ENCODE measurements around the gene ARHGAP20.

Gene ARHGAP20

GRCh38 chr11:110600322-110600721 is 111.9 kb downstream of the ARHGAP20 start:
- no peak for DNase-seq

- no peak for DNase-seq
Measured at GRCh38 chr11:110599207-110599606, 113.0 kb downstream of the ARHGAP20 start.

- DNase-seq: no peak
Measured at GRCh38 chr11:110598725-110599124, 113.5 kb downstream of the ARHGAP20 start.

GRCh38 chr11:110587972-110588371 is 124.3 kb downstream of the ARHGAP20 start:
- no peak for DNase-seq

GRCh38 chr11:110587129-110587528 is 125.1 kb downstream of the ARHGAP20 start:
- DNase-seq: no peak

GRCh38 chr11:110584150-110584549 is 128.1 kb downstream of the ARHGAP20 start:
- no peak for DNase-seq

GRCh38 chr11:110582728-110583432 is 129.4 kb downstream of the ARHGAP20 start:
- no peak for DNase-seq

- DNase-seq: no peak
Measured at GRCh38 chr11:110580571-110580970, 131.7 kb downstream of the ARHGAP20 start.

- DNase-seq: no peak
Measured at GRCh38 chr11:110573411-110573810, 138.8 kb downstream of the ARHGAP20 start.

- DNase-seq: no peak
Measured at GRCh38 chr11:110571081-110571720, 141.0 kb downstream of the ARHGAP20 start.

- no peak for DNase-seq
Measured at GRCh38 chr11:110566577-110566976, 145.7 kb downstream of the ARHGAP20 start.

GRCh38 chr11:110565357-110566336 is 146.6 kb downstream of the ARHGAP20 start:
- no peak for DNase-seq

- no peak for DNase-seq
Measured at GRCh38 chr11:110564676-110565356, 147.4 kb downstream of the ARHGAP20 start.

GRCh38 chr11:110544779-110545178 is 167.5 kb downstream of the ARHGAP20 start:
- no peak for DNase-seq

- DNase-seq: no peak
Measured at GRCh38 chr11:110538154-110538553, 174.1 kb downstream of the ARHGAP20 start.

- DNase-seq: no peak
Measured at GRCh38 chr11:110530900-110531741, 181.1 kb downstream of the ARHGAP20 start.

- no peak for DNase-seq
Measured at GRCh38 chr11:110529043-110529442, 183.2 kb downstream of the ARHGAP20 start.

- no peak for DNase-seq
Measured at GRCh38 chr11:110527146-110527545, 185.1 kb downstream of the ARHGAP20 start.
